Nephron (organoid): ENCODE results near the gene CYB5B.

ENCODE experiments used
- H3K27ac Mint-ChIP-seq, 3 experiments: 2 replicates each; pipeline ENCODE4 v1.8.0; 2020; ENCODE audit warnings: mixed read lengths in 3 of 3, mild to moderate bottlenecking in 2 of 3, moderate library complexity in 1 of 3
- H3K27me3 Mint-ChIP-seq: 2 replicates; pipeline ENCODE4 v1.8.0; 2021; ENCODE audit warnings: low read depth, mild to moderate bottlenecking, moderate library complexity, mixed read lengths
- H3K36me3 Mint-ChIP-seq: 2 replicates; pipeline ENCODE4 v1.8.0; 2020; ENCODE audit warnings: low read depth, mixed read lengths
- H3K4me1 Mint-ChIP-seq: 2 replicates; pipeline ENCODE4 v1.8.0; 2020; ENCODE audit warnings: mixed read lengths
- H3K4me3 Mint-ChIP-seq, 3 experiments: 2 replicates each; pipeline ENCODE4 v1.8.0; 2020; ENCODE audit warnings: mild to moderate bottlenecking in 3 of 3, mixed read lengths in 3 of 3, moderate library complexity in 2 of 3
- H3K9me3 Mint-ChIP-seq: 2 replicates; pipeline ENCODE4 v1.8.0; 2020; ENCODE audit warnings: mixed read lengths
- TF ChIP-seq, protein P1 (sequence below), 3 experiments: fragments of 200-600 bp; sonication (generic); IDR thresholded peaks; one replicate each; pipeline ENCODE4 v1.5.0; 2021; ENCODE audit warnings: antibody characterized with exemption in 3 of 3; ENCODE audit not compliant: unreplicated experiment in 3 of 3

Gene CYB5B

DNA sequence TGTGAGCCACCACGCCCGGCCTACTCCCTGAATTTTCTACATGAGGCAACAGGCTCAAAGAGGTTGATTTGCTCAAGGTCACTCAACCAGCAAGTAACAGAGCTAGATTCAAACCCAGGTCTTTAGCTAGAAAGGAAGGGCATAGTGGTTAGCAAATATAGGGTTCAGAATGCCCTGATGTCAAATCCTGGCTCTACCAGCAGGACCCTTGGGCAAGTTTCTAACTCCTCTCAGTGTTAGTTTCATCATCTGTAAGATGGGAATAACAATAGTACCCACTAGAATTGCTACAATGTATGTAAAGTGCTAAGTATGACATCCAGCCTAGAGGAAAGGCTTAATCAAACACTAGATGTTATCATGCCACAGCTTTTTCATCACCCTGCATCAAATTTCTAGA, 19.1 kb upstream of the CYB5B start:
- Mint-ChIP-seq H3K9me3 (no peaks in the 10 kb centered on the region), H3K36me3 (no peaks in the 10 kb centered on the region), H3K4me3 (no peak overlapping the region), H3K27ac (peak overlapping the region; percentile 96 to 97 (median 96)), H3K27me3 (no peaks in the 10 kb centered on the region), H3K4me1 (peaks cover 63% of the 10 kb centered on the region)
- TF ChIP-seq, protein P1, sequence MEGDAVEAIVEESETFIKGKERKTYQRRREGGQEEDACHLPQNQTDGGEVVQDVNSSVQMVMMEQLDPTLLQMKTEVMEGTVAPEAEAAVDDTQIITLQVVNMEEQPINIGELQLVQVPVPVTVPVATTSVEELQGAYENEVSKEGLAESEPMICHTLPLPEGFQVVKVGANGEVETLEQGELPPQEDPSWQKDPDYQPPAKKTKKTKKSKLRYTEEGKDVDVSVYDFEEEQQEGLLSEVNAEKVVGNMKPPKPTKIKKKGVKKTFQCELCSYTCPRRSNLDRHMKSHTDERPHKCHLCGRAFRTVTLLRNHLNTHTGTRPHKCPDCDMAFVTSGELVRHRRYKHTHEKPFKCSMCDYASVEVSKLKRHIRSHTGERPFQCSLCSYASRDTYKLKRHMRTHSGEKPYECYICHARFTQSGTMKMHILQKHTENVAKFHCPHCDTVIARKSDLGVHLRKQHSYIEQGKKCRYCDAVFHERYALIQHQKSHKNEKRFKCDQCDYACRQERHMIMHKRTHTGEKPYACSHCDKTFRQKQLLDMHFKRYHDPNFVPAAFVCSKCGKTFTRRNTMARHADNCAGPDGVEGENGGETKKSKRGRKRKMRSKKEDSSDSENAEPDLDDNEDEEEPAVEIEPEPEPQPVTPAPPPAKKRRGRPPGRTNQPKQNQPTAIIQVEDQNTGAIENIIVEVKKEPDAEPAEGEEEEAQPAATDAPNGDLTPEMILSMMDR (IDR thresholded peaks at IDR 0.05; ENCODE audit: unreplicated experiment in 3 of 3), result no peak

DNA sequence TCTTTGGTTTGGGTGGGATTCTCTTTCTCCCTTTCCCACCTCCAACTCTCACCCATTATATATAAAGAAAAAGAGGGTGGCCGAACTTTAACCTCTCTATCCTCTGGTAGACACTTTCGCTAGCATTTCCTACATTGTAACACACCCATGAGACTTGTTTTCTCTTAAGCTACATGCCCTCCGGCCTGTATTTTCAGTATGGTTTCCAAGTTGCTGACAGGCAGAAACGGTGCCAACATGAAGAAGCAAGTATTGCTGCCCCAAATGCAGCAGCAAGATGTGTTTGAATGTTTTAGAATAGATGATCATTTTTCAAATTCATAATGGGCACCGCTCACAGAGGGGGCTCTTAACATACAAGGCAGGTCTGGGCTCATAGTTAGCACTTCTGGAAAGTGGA, 18.7 kb upstream of the CYB5B start:
- no peaks in the 10 kb centered on the region for H3K9me3 Mint-ChIP-seq
- no peaks in the 10 kb centered on the region for H3K27me3 Mint-ChIP-seq
- H3K36me3 Mint-ChIP-seq, result no peaks in the 10 kb centered on the region
- H3K27ac Mint-ChIP-seq, result peak overlapping the region; percentile 96 to 97 (median 96)
- peaks cover 64% of the 10 kb centered on the region for H3K4me1 Mint-ChIP-seq
- TF ChIP-seq, protein P1 (IDR thresholded peaks at IDR 0.05; ENCODE audit: unreplicated experiment in 3 of 3), result no peak
- H3K4me3 Mint-ChIP-seq, result no peak overlapping the region

DNA sequence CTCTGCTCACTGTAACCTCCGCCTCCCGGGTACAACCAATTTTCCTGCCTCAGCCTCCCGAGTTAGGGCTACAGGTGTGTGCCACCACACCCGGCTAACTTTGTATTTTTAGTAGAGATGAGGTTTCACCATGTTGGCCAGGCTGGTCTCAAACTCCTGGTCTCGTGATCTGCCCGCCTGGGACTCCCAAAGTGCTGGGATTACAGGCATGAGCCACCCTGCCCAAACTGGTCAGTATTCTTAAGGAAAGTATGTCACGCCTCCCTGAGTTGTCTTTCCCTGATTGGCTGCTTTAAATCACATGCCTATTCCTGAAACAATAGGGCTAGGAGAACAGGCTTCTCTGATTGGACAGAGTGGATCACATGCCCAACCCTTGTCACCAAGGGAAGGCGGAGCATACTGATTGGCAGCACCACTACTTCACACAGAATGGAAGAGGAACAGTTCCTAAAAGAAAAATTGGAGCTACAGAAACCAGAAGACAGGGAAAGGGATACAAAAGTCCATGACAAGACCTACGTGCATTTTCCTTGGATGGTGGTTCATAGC, 17.6 kb upstream of the CYB5B start:
- TF ChIP-seq, protein P1 (IDR thresholded peaks at IDR 0.05; ENCODE audit: unreplicated experiment in 3 of 3), result no peak
- peak overlapping the region; percentile 67 to 91 (median 87) for H3K27ac Mint-ChIP-seq

DNA sequence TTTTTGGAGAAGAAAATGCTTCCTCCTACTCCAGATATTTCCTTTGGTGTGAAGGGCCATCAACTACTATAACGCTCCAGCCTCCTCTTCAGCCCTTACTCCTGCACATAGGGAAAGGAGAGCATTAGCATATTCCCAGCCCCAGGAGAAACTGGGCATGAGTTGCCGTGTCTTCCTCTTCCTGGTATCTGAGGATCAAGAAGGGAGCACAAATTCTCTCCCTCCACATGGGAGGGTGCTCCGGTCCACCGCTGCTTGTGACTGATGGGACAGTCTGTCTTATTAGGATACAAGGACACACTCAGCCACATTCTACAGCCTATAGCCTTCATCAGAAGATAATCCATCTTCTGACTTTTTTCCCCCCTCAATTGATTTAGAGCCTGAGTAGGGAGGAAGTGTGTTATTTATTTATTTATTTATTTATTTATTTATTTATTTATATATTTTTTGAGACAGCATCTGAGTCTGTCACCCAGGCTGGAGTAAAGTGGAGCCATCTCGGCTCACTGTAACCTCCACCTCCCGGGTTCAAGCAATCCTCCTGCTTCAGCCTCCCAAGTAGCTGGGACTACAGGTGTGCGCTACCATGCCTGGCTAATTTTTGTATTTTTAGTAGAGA, 16.6 kb upstream of the CYB5B start:
- H3K36me3 Mint-ChIP-seq, result no peaks in the 10 kb centered on the region
- TF ChIP-seq, protein P1 (IDR thresholded peaks at IDR 0.05; ENCODE audit: unreplicated experiment in 3 of 3), result no peak

More for the DNA sequence above, 17.6 kb upstream of the CYB5B start:
- no peaks in the 10 kb centered on the region for H3K9me3 Mint-ChIP-seq
- H3K4me1 Mint-ChIP-seq, result peaks cover 59% of the 10 kb centered on the region
- no peak overlapping the region for H3K4me3 Mint-ChIP-seq
- H3K27me3 Mint-ChIP-seq, result no peaks in the 10 kb centered on the region
- H3K36me3 Mint-ChIP-seq, result no peaks in the 10 kb centered on the region

DNA sequence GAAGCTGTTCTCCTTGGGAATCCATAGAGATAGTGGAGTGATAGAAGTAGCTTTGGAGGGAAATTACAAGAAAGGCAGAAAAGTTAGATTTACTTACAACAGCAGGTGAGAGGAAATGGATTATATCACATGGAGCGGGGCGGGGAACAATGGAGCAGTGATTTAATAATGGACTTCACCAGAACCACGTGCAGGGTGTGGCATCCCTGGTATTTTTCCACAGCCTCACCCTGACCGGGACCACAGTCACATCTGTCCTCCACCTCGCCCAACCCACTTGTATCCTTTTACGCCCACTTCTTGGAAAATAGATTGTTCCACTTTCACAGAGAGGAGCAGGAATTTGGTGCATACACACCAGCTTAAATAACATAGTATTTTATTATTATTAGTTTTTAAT, 15.9 kb upstream of the CYB5B start:
- TF ChIP-seq, protein P1 (IDR thresholded peaks at IDR 0.05; ENCODE audit: unreplicated experiment in 3 of 3), result no peak
- H3K9me3 Mint-ChIP-seq, result no peaks in the 10 kb centered on the region
- no peaks in the 10 kb centered on the region for H3K36me3 Mint-ChIP-seq
- no peak overlapping the region for H3K4me3 Mint-ChIP-seq
- peak overlapping the region; percentile 28 to 93 (median 39) for H3K27ac Mint-ChIP-seq
- peaks cover 49% of the 10 kb centered on the region for H3K4me1 Mint-ChIP-seq
- H3K27me3 Mint-ChIP-seq, result no peaks in the 10 kb centered on the region

More for the DNA sequence above, 16.6 kb upstream of the CYB5B start:
- peak overlapping the region in 2 of 3 experiments; percentile 34 to 65 for H3K4me3 Mint-ChIP-seq
- peaks cover 49% of the 10 kb centered on the region for H3K4me1 Mint-ChIP-seq
- H3K27me3 Mint-ChIP-seq, result no peaks in the 10 kb centered on the region
- no peaks in the 10 kb centered on the region for H3K9me3 Mint-ChIP-seq
- peak overlapping the region; percentile 91 to 93 (median 92) for H3K27ac Mint-ChIP-seq
